ENCODE measurements around the gene KIAA1549.

The KIAA1549 gene

DNA sequence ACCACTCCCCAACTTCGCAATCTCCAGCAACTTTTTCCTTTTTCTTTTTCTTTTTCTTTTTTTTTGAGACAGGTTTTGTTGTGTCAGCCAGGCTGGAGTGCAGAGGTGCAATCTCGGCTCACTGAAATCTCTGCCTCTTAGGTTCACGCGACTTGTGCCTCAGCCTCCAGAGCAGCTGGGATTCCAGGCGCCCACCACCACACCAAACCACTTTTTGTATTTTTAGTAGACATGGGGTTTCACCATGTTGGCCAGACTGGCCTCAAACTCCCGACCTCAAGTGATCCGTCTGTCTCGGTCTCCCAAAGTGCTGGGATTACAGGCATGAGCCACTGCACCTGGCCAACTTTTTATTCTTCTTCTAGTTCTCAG is 55.0 kb downstream of the KIAA1549 start:
- TF ChIP-seq, protein P1, sequence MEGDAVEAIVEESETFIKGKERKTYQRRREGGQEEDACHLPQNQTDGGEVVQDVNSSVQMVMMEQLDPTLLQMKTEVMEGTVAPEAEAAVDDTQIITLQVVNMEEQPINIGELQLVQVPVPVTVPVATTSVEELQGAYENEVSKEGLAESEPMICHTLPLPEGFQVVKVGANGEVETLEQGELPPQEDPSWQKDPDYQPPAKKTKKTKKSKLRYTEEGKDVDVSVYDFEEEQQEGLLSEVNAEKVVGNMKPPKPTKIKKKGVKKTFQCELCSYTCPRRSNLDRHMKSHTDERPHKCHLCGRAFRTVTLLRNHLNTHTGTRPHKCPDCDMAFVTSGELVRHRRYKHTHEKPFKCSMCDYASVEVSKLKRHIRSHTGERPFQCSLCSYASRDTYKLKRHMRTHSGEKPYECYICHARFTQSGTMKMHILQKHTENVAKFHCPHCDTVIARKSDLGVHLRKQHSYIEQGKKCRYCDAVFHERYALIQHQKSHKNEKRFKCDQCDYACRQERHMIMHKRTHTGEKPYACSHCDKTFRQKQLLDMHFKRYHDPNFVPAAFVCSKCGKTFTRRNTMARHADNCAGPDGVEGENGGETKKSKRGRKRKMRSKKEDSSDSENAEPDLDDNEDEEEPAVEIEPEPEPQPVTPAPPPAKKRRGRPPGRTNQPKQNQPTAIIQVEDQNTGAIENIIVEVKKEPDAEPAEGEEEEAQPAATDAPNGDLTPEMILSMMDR (IDR thresholded peaks at IDR 0.05; ENCODE audit: low read depth, low read length, missing control alignments) = no peak
- in situ Hi-C loops (cut with HindIII; ENCODE audit: low sequenced_read_pairs) = loop anchor here (5.0 kb wide), 1 partner anchor 34 kb away; no protein-coding TSS in a partner anchor
- no peak overlapping the region for H3K4me3 ChIP-seq (ENCODE audit: low read depth, low read length)
- DNase-seq (ENCODE audit: low read depth) = no peak

DNA sequence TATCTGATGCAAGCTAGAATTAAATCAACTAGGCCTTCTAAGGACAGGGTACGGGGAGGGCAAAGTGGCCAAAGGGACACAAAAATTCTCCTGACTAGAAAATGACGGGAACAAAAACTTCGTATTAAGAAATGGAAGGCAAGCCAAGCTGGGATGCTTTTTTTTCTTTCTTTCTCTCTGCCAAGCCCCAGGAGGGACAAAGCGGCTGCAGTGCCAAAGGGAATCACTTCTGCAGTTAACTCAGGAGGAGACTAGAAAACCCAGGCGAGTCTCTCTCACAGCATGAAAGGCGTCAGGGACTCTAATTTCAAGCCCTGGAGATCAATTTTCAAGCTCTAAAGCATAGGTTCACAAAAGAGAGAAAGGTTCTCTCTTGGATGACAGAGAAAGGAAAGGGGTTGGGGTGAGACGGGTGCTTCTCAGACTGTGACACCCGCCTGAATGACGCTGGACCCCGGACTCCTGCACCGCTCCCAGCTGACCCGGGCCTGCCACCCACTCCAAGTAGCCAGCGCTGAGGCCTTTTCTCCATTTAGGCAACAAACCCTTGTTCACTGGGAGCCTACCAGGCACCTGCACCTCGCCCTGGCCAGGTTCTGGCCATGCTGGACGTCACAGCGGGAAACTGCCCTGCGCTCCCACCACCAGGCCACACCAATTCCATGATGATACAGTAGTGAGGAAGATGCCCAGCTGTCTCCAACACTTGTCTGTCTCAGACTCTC is 56.5 kb downstream of the KIAA1549 start:
- no peak overlapping the region for H3K4me3 ChIP-seq (ENCODE audit: low read depth, low read length)
- no peak for DNase-seq (ENCODE audit: low read depth)
- TF ChIP-seq, protein P1 (IDR thresholded peaks at IDR 0.05; ENCODE audit: low read depth, low read length, missing control alignments) = no peak
- in situ Hi-C loops (cut with HindIII; ENCODE audit: low sequenced_read_pairs) = loop anchor here (5.0 kb wide), 1 partner anchor 32 kb away; no protein-coding TSS in a partner anchor

DNA sequence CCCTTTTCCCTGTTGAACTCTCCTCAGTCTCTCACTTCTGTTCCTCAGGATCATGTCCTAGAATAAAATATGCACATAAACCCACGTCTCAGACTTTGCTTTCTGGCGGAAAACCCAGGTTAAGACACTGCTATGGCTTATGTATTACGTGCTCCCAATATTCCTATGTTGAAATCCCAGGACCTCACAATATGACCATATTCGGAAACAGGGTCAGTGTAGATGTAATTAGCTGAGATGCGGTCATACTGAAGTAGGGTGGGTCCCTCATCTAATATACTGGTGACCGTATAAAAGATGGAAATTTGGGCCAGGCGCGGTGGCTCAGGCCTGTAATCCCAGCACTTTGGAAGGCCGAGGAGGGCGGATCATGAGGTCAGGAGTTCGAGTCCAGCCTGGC is 59.9 kb downstream of the KIAA1549 start:
- in situ Hi-C loops (cut with HindIII; ENCODE audit: low sequenced_read_pairs) = no loop called here
- H3K4me3 ChIP-seq (ENCODE audit: low read depth, low read length) = no peak overlapping the region
- no peak for DNase-seq (ENCODE audit: low read depth)
- TF ChIP-seq, protein P1 (IDR thresholded peaks at IDR 0.05; ENCODE audit: low read depth, low read length, missing control alignments) = no peak

DNA sequence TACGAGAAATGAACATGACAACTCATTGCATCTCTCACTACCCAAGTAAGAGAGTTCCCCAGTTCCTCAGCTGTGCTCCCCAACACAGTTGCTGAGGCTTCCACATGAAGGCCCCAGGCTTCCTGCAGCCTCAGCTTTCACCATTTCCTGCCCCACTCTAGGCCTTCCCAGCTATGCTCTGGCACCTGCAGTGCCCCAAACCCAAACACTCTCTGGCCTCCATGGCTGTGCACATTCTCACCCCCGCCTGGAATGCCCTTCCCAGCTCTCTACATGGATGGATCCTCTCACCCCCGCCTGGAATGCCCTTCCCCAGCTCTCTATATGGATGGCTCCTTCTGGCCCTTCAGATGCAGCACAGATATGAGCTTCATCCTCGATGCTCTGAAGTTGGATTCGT is 61.3 kb downstream of the KIAA1549 start:
- H3K4me3 ChIP-seq (ENCODE audit: low read depth, low read length) = no peak overlapping the region
- TF ChIP-seq, protein P1 (IDR thresholded peaks at IDR 0.05; ENCODE audit: low read depth, low read length, missing control alignments) = no peak
- in situ Hi-C loops (cut with HindIII; ENCODE audit: low sequenced_read_pairs) = no loop called here
- no peak for DNase-seq (ENCODE audit: low read depth)

DNA sequence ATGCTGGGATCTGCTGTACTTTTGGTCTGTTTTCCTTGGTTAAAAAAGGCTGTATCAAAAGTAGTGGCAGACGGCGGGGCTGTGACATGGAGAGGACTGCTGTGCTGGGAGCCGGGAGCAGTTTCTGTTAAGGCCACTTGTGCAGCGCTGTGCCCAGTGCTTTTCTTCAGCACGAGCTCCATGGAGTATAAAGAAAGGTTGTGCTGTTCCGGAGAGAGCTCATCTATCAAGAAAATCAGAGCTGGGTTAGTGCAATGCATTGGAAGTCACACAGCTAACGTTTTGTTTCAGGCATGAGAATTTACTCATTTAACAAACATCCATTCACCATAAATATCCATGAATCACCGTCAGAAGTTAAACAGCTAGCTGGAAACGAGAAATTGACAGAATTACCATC is 62.0 kb downstream of the KIAA1549 start:
- DNase-seq (ENCODE audit: low read depth) = no peak
- TF ChIP-seq, protein P1 (IDR thresholded peaks at IDR 0.05; ENCODE audit: low read depth, low read length, missing control alignments) = no peak
- in situ Hi-C loops (cut with HindIII; ENCODE audit: low sequenced_read_pairs) = no loop called here
- no peak overlapping the region for H3K4me3 ChIP-seq (ENCODE audit: low read depth, low read length)

DNA sequence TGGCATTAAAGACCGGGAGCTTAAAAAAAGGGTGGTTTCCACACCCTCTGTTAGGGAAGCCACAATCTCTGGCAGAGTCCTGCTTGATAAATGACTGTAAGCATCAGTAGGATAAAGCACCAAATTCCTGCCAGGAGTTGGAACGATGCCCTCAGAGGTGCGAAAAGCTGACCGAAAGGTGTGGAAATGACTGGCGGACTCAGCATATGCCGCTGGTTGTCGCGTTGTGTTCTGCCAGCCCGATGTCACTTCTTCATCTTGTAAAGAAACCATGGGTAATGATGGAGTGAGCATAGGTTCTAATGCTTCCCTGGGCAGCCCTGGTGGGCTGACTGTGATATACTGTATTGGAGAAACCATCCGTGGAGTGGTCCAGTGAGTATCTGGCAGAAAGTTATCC is 62.4 kb downstream of the KIAA1549 start:
- in situ Hi-C loops (cut with HindIII; ENCODE audit: low sequenced_read_pairs) = no loop called here
- no peak for DNase-seq (ENCODE audit: low read depth)
- no peak overlapping the region for H3K4me3 ChIP-seq (ENCODE audit: low read depth, low read length)
- TF ChIP-seq, protein P1 (IDR thresholded peaks at IDR 0.05; ENCODE audit: low read depth, low read length, missing control alignments) = no peak
